Transverse colon (tissue), 3 donors: ENCODE measurements around the gene CDK13.
"Not testable (repeated sequence)": the region's sequence is repeated elsewhere in the genome, so short reads cannot be mapped to it uniquely, and the experiment has no call there.

Experiments used
- POLR2A ChIP-seq: fragments of 450-650 bp; IDR thresholded peaks from one replicate; pipeline ENCODE4 v1.6.1; 2016; ENCODE audit warnings: antibody characterized with exemption, mild to moderate bottlenecking, moderate library complexity
- TF ChIP-seq, protein P1 (sequence below), 5 experiments: fragments of 200-600 bp in 3 of 5; fragments of 450-650 bp in 2 of 5; sonication (generic) in 3 of 5; IDR thresholded peaks; 1 replicate in 2 of 5; 2 replicates in 3 of 5; pipeline ENCODE4 v1.5.1; 2016 to 2017; ENCODE audit warnings: antibody characterized with exemption in 5 of 5, inconsistent platforms in 3 of 5, mild to moderate bottlenecking in 2 of 5, moderate library complexity in 1 of 5

DNA sequence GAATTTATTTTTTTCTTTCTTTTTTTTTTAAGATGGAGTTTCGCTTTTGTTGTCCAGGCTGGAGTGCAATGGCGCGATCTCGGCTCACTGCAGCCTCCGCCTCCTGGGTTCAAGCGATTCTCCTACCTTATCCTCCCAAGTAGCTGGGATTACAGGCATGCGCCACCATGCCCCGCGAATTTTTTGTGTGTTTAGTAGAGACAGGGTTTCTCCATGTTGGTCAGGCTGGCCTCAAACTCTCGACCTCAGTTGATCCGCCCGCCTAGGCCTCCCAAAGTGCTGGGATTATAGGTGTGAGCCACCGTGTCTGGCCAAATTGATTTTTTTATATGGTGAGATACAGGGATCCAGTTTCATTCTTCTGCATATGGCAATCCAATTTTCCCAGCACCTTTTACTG lies 189.8 kb downstream of the CDK13 start:
- TF ChIP-seq POLR2A, result not testable (repeated sequence)
- TF ChIP-seq, protein P1, sequence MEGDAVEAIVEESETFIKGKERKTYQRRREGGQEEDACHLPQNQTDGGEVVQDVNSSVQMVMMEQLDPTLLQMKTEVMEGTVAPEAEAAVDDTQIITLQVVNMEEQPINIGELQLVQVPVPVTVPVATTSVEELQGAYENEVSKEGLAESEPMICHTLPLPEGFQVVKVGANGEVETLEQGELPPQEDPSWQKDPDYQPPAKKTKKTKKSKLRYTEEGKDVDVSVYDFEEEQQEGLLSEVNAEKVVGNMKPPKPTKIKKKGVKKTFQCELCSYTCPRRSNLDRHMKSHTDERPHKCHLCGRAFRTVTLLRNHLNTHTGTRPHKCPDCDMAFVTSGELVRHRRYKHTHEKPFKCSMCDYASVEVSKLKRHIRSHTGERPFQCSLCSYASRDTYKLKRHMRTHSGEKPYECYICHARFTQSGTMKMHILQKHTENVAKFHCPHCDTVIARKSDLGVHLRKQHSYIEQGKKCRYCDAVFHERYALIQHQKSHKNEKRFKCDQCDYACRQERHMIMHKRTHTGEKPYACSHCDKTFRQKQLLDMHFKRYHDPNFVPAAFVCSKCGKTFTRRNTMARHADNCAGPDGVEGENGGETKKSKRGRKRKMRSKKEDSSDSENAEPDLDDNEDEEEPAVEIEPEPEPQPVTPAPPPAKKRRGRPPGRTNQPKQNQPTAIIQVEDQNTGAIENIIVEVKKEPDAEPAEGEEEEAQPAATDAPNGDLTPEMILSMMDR (IDR thresholded peaks at IDR 0.05), result not testable (repeated sequence)
